Thyroid gland (tissue), 4 donors: ENCODE data around the gene B4GALT6. TPM values are rescaled to one million over a fixed set of nuclear protein-coding genes. Genes with fewer than 3 reads are reported as not detected.

Experiments
- DNase-seq, 2 donors: peaks; one replicate each; pipeline ENCODE4 v3.0.0-alpha.2; 2019
- H3K27ac ChIP-seq, 3 donors: fragments of 200-600 bp; sonication (generic); 1 replicate in 2 of 3; 2 replicates in 1 of 3; pipeline ENCODE4 v1.5.1; 2016 to 2019; ENCODE audit warnings: mild to moderate bottlenecking in 1 of 3, moderate library complexity in 1 of 3
- H3K27me3 ChIP-seq: fragments of 200-600 bp; sonication (generic); one replicate; pipeline ENCODE4 v1.5.1; 2019
- H3K36me3 ChIP-seq, 2 donors: fragments of 200-600 bp; sonication (generic); one replicate each; pipeline ENCODE4 v1.5.1; 2016 to 2019
- H3K4me1 ChIP-seq, 2 donors: fragments of 200-600 bp; sonication (generic); one replicate each; pipeline ENCODE4 v1.5.1; 2017 to 2019
- H3K4me3 ChIP-seq, 3 donors: fragments of 200-600 bp; sonication (generic); replicated peaks in 1 of 3; 1 replicate in 2 of 3; 2 replicates in 1 of 3; pipeline ENCODE4 v1.5.1; 2016; ENCODE audit warnings: mild to moderate bottlenecking in 1 of 3
- H3K9me3 ChIP-seq: fragments of 200-600 bp; sonication (generic); one replicate; pipeline ENCODE4 v1.5.1; 2017
- POLR2A ChIP-seq, 2 donors: fragments of 450-650 bp; IDR thresholded peaks; one replicate each; pipeline ENCODE4 v1.6.1; 2017; ENCODE audit warnings: antibody characterized with exemption in 2 of 2, mild to moderate bottlenecking in 2 of 2, moderate library complexity in 1 of 2
- WGBS, 2 donors: methylation state at CpG; one replicate each; pipeline ENCODE4 v1.1.5; 2017; 5-methylcytosine and 5-hydroxymethylcytosine counted together
- intact Hi-C: fragments of 100-400 bp; cut with DNase I; formaldehyde crosslinking; loops from one replicate; pipeline ENCODE4 v1.15.1; 2023
- total RNA-seq, 4 donors: library from RNA; depleted of rRNA; stranded (reverse); fragments of >200 nt; gene quantifications; one replicate each; pipeline ENCODE4 v1.2.3, GENCODE V29; 2016
- TF ChIP-seq, protein P1 (sequence below), 6 experiments: fragments of 200-600 bp in 3 of 6; fragments of 450-650 bp in 3 of 6; sonication (generic) in 3 of 6; IDR thresholded peaks; one replicate each; pipeline ENCODE4 v1.5.1; 2016 to 2019; ENCODE audit warnings: antibody characterized with exemption in 6 of 6, mild to moderate bottlenecking in 2 of 6, inconsistent platforms in 1 of 6, moderate library complexity in 1 of 6

B4GALT6 gene
- total RNA-seq, 4 donors from 2014 or later, result 1.3 to 2.6 (median 2.5) TPM

GRCh38 chr18:31630549-31630948 lies 53.8 kb downstream of the B4GALT6 start:
- no peak overlapping the region for H3K4me3 ChIP-seq
- H3K27ac ChIP-seq, result no peak overlapping the region
- H3K27me3 ChIP-seq, result no peaks in the 10 kb centered on the region
- no peaks in the 10 kb centered on the region for H3K9me3 ChIP-seq
- H3K36me3 ChIP-seq, result no peaks in the 10 kb centered on the region
- intact Hi-C loops, result no loop called here
- DNase-seq, result no peak
- WGBS, 2 donors, result 97% methylated on average over 4 of the region's 4 CpGs
- no peaks in the 10 kb centered on the region for H3K4me1 ChIP-seq
- no peak for TF ChIP-seq POLR2A (IDR thresholded peaks at IDR 0.05)

DNA sequence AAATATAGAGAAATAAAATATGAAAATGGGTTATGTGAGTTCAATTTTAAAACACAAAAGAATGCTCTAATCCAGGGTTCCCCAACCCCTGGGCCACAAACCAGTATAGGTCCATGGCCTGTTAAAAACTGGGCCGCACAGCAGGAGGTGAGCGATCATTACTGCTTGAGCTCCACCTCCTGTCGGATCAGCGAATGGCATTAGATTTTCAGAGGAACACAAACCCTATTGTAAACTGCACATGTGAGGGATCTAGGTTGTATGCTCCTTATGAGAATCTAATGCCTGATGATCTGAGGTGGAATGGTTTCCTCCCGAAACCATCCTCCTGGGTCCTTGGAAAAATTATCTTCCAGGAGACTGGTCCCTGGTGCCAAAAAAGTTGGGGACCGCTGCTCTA lies 58.0 kb downstream of the B4GALT6 start:
- no peak for DNase-seq
- Histone ChIP-seq H3K27ac (no peak overlapping the region), H3K27me3 (no peaks in the 10 kb centered on the region), H3K4me3 (no peak overlapping the region), H3K4me1 (no peaks in the 10 kb centered on the region), H3K9me3 (no peaks in the 10 kb centered on the region), H3K36me3 (no peaks in the 10 kb centered on the region)
- WGBS, 2 donors, result 96% methylated on average over 6 of the region's 6 CpGs
- TF ChIP-seq, protein P1, sequence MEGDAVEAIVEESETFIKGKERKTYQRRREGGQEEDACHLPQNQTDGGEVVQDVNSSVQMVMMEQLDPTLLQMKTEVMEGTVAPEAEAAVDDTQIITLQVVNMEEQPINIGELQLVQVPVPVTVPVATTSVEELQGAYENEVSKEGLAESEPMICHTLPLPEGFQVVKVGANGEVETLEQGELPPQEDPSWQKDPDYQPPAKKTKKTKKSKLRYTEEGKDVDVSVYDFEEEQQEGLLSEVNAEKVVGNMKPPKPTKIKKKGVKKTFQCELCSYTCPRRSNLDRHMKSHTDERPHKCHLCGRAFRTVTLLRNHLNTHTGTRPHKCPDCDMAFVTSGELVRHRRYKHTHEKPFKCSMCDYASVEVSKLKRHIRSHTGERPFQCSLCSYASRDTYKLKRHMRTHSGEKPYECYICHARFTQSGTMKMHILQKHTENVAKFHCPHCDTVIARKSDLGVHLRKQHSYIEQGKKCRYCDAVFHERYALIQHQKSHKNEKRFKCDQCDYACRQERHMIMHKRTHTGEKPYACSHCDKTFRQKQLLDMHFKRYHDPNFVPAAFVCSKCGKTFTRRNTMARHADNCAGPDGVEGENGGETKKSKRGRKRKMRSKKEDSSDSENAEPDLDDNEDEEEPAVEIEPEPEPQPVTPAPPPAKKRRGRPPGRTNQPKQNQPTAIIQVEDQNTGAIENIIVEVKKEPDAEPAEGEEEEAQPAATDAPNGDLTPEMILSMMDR (IDR thresholded peaks at IDR 0.05), result no peak
- TF ChIP-seq POLR2A (IDR thresholded peaks at IDR 0.05), result no peak
- intact Hi-C loops, result no loop called here

DNA sequence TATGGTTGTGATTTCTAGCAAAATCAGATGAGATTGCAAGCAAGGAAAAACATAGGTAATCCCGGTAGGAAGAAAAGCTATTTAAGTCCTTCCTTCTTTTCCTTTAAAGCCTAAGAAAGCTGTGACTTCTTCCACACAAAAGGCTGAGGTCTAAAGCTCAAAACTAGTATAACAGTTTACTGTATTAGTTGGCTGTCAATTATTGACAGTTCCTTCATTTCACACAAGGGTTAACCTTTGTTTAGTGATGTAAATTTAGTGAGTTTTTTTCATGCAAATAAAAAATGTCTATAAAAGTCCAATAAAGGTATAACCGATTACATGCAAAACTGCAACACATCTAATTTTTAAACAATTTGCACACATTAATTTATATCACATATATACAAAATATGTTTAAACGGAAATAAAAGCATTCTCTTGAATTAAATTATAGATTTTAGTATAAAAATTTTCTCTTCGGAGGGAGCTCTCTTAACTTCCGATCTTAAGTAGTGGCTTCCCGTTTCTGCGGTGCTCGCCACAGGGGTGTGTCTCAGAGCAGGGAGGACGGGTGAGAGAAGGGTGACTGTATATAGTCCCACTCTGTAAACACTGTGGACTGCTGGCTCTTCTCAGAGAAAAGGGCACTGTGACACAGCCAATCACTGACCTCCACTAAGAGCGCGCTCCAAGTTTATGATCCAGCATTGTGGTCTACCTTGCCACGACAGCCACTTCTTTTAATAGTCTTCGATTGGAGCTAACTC lies 59.3 kb downstream of the B4GALT6 start:
- WGBS, 2 donors, result 93 to 94% methylated on average over 13 of the region's 13 CpGs
- intact Hi-C loops, result no loop called here

DNA sequence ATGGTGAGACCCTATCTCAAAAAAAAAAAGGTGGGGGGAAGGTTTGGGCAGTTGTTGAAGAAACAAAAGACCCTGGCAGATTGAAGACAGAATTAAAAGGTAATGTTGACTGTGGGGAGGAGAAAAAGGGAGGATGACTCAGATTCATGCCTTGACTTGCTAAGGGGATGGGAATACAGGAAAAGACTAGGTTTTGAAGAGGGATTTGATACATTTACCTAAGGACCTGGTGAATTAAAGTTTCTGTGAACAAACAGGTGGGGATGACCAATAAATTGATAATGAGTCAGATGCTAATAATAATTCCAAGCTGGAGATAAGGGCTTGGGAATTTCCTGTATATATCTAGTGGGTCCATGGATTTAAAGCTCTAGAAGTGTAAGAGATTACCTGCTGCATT lies 65.1 kb downstream of the B4GALT6 start:
- Histone ChIP-seq H3K27ac (no peak overlapping the region), H3K4me1 (no peaks in the 10 kb centered on the region), H3K36me3 (no peaks in the 10 kb centered on the region), H3K9me3 (no peaks in the 10 kb centered on the region), H3K4me3 (no peak overlapping the region), H3K27me3 (no peaks in the 10 kb centered on the region)
- intact Hi-C loops, result no loop called here
- no peak for DNase-seq
- no peak for TF ChIP-seq POLR2A (IDR thresholded peaks at IDR 0.05)
- TF ChIP-seq, protein P1 (IDR thresholded peaks at IDR 0.05), result no peak

More for the DNA sequence above, 59.3 kb downstream of the B4GALT6 start:
- TF ChIP-seq, protein P1 (IDR thresholded peaks at IDR 0.05), result no peak
- TF ChIP-seq POLR2A (IDR thresholded peaks at IDR 0.05), result no peak
- H3K9me3 ChIP-seq, result no peaks in the 10 kb centered on the region
- H3K27me3 ChIP-seq, result no peaks in the 10 kb centered on the region
- no peak overlapping the region for H3K27ac ChIP-seq
- no peak for DNase-seq
- no peaks in the 10 kb centered on the region for H3K36me3 ChIP-seq
- H3K4me1 ChIP-seq, result no peaks in the 10 kb centered on the region
- H3K4me3 ChIP-seq, result no peak overlapping the region

- Histone ChIP-seq H3K27ac (no peak overlapping the region), H3K4me3 (no peak overlapping the region), H3K4me1 (no peaks in the 10 kb centered on the region), H3K36me3 (no peaks in the 10 kb centered on the region), H3K27me3 (no peaks in the 10 kb centered on the region), H3K9me3 (no peaks in the 10 kb centered on the region)
- intact Hi-C loops, result no loop called here
- TF ChIP-seq POLR2A (IDR thresholded peaks at IDR 0.05), result no peak
- TF ChIP-seq, protein P1 (IDR thresholded peaks at IDR 0.05), result no peak
- 90 to 94% methylated on average over 5 of the region's 5 CpGs for WGBS, 2 donors
- no peak for DNase-seq
Observed at GRCh38 chr18:31618801-31619200, 65.6 kb downstream of the B4GALT6 start.
